Omental fat pad (tissue), 4 donors: ENCODE measurements around the gene MARCKSL1. TPM values are rescaled to one million over a fixed set of nuclear protein-coding genes. Genes with fewer than 3 reads are reported as not detected.

ENCODE experiments used
- ATAC-seq: fragments of 150-250 bp; one replicate; pipeline ENCODE4 v1.9.1; 2016; ENCODE audit warnings: mild to moderate bottlenecking, moderate library complexity; ENCODE audit not compliant: low FRiP score
- DNase-seq: peaks from one replicate; pipeline ENCODE4 v3.0.0-alpha.2; 2019; ENCODE audit warnings: low spot score
- CTCF ChIP-seq, 3 donors: fragments of 450-650 bp; IDR thresholded peaks; one replicate each; pipeline ENCODE4 v1.5.1; 2016 to 2017; ENCODE audit warnings: antibody characterized with exemption in 3 of 3, mild to moderate bottlenecking in 3 of 3, moderate library complexity in 2 of 3
- total RNA-seq, 4 donors: library from RNA; depleted of rRNA; stranded (reverse); fragments of >200 nt; gene quantifications; one replicate each; pipeline ENCODE4 v1.1.0, GENCODE V29; 2016

MARCKSL1 gene
- total RNA-seq, 4 donors from 2014 or later = 29.5 to 61.0 (median 42.7) TPM

DNA sequence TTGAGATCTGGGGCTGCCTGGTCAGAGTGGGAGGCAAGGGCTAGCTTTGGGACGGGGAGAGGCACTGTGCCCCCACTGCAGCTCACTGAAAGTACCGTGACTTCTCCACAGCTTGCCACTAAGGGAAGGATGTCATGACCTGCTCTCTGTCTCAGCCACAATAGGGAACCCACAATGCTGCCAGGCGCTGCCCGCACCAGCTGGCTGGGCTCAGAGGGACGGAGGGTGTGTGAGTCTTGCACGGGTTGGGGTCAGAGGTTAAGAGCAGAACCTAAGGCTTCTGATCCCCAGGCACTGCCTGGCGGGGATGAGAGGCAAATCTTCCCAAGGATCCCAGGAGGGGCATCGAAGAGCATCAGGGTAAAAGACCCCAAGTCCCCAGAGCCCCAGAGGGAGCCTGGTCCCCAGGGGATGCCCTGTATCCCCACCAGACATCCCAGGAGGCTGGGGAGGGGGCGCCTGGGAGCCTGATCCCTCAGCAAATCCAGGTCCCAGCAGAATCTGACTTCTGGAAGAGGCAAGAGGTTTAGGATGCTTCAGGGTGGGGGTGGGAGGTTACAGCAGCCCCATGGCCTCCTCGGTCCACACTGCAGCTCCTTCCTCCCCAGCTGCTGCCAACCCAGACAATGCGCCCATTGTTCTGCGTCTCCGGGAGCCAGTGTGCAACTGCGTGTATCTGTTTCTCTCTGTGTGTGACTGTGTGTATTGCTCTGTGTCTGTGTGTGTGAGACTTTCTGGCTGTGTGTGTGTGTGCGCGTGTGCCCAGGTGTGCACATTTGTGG lies 2.0 kb upstream of the MARCKSL1 start:
- DNase-seq (no peak), ATAC-seq (no peak)
- TF ChIP-seq CTCF (IDR thresholded peaks at IDR 0.05) = no peak

GRCh38 chr1:32336963-32337675 lies 1.1 kb upstream of the MARCKSL1 start:
- DNase-seq = no peak
- TF ChIP-seq CTCF (IDR thresholded peaks at IDR 0.05) = no peak
- ATAC-seq = no peak

GRCh38 chr1:32336591-32336932 lies 529 bp upstream of the MARCKSL1 start:
- DNase-seq = no peak
- TF ChIP-seq CTCF (IDR thresholded peaks at IDR 0.05) = no peak
- peak; percentile 2 for ATAC-seq

DNA sequence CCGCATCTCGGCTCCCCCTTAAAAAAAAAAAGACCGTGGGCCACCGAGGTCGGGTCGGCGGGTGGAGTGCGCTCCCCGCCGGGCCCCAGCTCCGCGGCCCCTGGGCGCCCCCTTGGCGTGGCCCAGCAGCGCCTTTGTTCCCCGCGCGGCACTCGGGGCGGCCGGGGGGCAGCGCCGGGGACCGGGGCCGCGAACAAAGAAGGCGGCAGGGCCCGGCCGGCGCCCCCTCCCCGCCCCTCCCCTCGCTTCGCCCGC lies 571 bp downstream of the MARCKSL1 start:
- no peak for TF ChIP-seq CTCF (IDR thresholded peaks at IDR 0.05)
- DNase-seq (no peak), ATAC-seq (peak; percentile 0)

DNA sequence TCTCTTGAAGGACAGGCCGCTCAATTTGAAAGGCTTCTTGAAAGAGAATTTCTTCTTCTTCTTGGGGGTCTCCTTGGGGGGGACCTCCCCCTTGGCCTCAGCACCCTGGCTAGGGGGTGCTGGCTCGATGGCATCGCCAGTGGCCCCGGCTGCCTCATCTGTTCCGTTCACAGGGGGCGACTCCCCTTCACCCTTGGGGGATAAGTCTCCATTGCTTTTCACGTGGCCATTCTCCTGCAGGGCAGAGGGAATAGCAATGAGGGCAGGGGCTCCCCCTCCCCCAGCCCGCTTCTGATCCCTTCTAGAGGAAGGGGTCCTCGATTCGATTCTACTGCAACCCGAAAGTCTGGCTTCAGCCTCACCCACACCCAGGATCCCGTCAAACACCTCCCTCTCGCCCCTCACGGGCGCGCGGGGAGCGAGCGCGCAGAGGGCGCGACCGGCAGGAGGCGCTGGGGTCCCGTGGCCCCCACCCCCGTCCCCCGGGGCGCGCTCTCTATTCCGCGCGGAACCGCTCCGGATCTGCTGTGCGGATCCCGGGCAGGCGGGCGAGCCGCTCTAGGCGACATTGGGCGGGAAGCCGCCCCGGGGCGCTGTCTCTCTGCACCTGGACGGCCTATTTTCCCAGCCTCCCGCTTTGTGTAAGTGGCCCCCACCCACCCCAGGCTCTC lies 1.0 kb downstream of the MARCKSL1 start:
- ATAC-seq = peak; percentile 52
- DNase-seq = no peak
- peak in 1 of 3 donors; percentile 36 for TF ChIP-seq CTCF (IDR thresholded peaks at IDR 0.05)

DNA sequence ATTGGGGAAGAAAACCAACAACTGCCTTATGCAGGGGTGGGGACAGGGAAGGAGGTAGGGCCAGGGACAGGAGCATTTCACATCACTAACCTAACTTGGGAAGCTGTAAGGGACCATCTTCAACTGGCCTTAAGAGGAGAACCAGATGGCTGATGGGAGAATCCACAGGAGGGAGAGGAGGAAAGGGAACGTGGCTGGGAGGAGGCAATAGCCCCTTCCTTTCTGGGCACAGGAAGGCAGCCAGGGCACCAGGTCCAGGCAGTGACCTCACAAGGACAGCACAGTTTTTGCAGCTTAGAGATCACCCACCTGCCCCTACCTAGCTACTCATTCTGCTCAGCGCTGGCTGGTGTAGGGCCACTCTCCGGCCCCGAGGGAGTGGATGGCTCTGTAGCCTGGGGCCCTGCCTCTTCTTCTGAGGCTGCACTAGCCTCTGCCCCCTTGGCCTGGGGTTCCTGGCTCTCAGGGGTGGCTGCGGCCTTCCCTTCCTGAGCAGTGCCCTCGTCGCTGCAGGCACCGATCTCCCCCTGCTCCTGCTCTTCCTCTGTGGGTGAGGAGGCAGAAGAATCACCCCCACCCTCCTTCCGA lies 1.7 kb downstream of the MARCKSL1 start:
- DNase-seq (no peak), ATAC-seq (no peak)
- TF ChIP-seq CTCF (IDR thresholded peaks at IDR 0.05) = no peak
